Measurements from ENCODE around the gene HOMER2.

HOMER2 gene

GRCh38 chr15:82922737-82923136, 29.8 kb downstream of the HOMER2 start:
- TF ChIP-seq CTCF (IDR thresholded peaks at IDR 0.05; ENCODE audit: low read depth, low read length), result no peak
- DNase-seq (ENCODE audit: low read depth in 2 of 2), result no peak
- no peak overlapping the region for H3K4me3 ChIP-seq (replicated peaks in 1 of 2; ENCODE audit: low read depth in 2 of 2, low read length in 2 of 2)

GRCh38 chr15:82921939-82922338, 30.6 kb downstream of the HOMER2 start:
- no peak for DNase-seq (ENCODE audit: low read depth in 2 of 2)
- no peak for TF ChIP-seq CTCF (IDR thresholded peaks at IDR 0.05; ENCODE audit: low read depth, low read length)
- H3K4me3 ChIP-seq (replicated peaks in 1 of 2; ENCODE audit: low read depth in 2 of 2, low read length in 2 of 2), result no peak overlapping the region

GRCh38 chr15:82921242-82921641, 31.3 kb downstream of the HOMER2 start:
- DNase-seq (ENCODE audit: low read depth in 2 of 2), result no peak
- H3K4me3 ChIP-seq (replicated peaks in 1 of 2; ENCODE audit: low read depth in 2 of 2, low read length in 2 of 2), result no peak overlapping the region
- TF ChIP-seq CTCF (IDR thresholded peaks at IDR 0.05; ENCODE audit: low read depth, low read length), result no peak

- TF ChIP-seq CTCF (IDR thresholded peaks at IDR 0.05; ENCODE audit: low read depth, low read length), result no peak
- H3K4me3 ChIP-seq (replicated peaks in 1 of 2; ENCODE audit: low read depth in 2 of 2, low read length in 2 of 2), result no peak overlapping the region
- no peak for DNase-seq (ENCODE audit: low read depth in 2 of 2)
These were observed 33.2 kb downstream of the HOMER2 start for GRCh38 chr15:82919231-82919886.

- TF ChIP-seq CTCF (IDR thresholded peaks at IDR 0.05; ENCODE audit: low read depth, low read length), result no peak
- no peak overlapping the region for H3K4me3 ChIP-seq (replicated peaks in 1 of 2; ENCODE audit: low read depth in 2 of 2, low read length in 2 of 2)
- DNase-seq (ENCODE audit: low read depth in 2 of 2), result no peak
These were observed 33.8 kb downstream of the HOMER2 start for GRCh38 chr15:82918607-82919230.

GRCh38 chr15:82918162-82918561, 34.4 kb downstream of the HOMER2 start:
- no peak for TF ChIP-seq CTCF (IDR thresholded peaks at IDR 0.05; ENCODE audit: low read depth, low read length)
- no peak for DNase-seq (ENCODE audit: low read depth in 2 of 2)
- no peak overlapping the region for H3K4me3 ChIP-seq (replicated peaks in 1 of 2; ENCODE audit: low read depth in 2 of 2, low read length in 2 of 2)

Measured in cardiac fibroblast (primary cell).